ENCODE measurements around the gene TEX51.

The TEX51 gene

DNA sequence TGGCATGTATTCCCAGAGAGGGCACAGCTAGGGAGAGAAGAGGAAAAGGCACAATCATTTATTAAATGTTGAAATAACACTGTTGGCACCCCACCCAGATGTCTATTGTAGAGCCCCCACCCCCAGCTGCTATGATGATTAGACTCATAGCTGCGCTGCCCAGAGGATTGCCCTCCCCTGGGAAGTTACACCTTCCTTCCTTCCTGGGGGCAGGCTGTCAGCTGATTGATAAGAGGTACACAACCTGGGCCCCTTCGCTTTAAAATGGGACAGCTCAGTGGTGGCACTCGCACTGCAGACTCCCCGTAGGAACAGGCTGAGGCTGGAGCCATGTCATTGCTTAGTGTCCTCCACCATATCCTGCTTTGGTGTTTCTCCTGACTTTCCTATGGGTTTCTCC lies 18.1 kb downstream of the TEX51 start:
- DNase-seq: no peak

- no peak for DNase-seq
Observed at GRCh38 chr2:126921066-126921465, 22.4 kb downstream of the TEX51 start.

GRCh38 chr2:126930970-126931590 lies 32.4 kb downstream of the TEX51 start:
- no peak for DNase-seq

GRCh38 chr2:126932529-126932928 lies 33.8 kb downstream of the TEX51 start:
- no peak for DNase-seq

DNA sequence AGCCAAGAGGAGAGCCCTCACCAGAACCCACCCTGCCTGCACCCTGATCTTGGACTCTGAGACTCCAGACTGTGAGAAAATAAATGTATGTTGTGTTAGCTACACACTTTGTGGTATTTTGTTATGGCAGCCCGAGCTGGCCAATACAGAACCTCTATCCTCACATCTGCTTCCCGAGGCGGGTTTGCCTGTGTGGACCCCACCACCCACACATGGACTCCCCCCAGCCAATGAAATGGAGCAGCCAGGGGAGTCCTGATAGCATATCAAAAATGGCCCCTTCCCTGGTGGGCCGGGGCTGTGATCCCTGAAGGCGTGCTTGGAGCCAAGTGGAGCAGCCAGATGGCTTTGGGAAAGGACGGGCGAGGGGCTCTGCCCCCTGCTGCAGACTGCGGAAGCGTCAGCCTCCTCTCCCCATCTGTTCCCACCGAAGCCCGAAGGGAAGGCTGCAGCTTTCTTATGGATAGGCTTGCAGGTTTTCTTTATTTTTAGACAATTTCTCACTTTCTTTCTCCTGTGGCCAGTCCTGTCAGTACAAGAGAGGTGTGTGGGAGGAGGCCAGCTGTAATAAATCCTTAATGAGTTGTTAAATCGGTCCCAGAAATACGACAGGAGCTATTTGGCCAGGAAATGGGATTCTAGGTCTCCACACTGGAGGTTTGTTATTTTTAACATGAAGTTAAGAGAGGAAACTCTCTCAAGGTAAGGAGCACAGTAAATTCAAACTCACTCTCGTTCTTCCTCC lies 34.4 kb downstream of the TEX51 start:
- no peak for DNase-seq

GRCh38 chr2:126933711-126934091 lies 35.0 kb downstream of the TEX51 start:
- no peak for DNase-seq

- DNase-seq: no peak
Observed at GRCh38 chr2:126934809-126935208, 36.1 kb downstream of the TEX51 start.

GRCh38 chr2:126935774-126936173 lies 37.1 kb downstream of the TEX51 start:
- peak in 1 of 5 experiments; percentile 15 for DNase-seq

DNA sequence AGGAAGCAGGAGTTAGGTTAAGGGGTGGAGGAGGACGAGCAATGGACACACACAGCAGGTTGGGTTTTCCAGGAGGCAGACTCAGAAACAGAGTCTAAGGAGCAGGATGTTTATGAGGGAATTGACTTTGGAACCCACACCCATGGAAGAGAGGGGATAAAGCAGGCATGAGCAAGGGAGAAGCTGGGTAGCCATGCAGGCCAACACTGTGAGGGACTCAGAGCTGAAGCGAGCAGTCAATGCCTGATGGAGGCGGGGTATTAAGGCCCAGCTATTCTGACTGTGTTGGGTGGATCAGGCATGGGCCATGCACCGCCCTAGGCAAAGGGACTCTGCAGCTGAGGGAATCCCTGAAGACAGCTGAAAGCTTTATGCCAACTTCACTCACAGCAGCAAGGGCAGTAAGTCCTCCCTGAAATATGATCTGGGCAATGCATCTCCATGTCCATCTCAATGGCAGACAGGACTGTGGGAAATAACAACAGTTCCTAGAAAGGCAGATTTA lies 37.6 kb downstream of the TEX51 start:
- no peak for DNase-seq

DNA sequence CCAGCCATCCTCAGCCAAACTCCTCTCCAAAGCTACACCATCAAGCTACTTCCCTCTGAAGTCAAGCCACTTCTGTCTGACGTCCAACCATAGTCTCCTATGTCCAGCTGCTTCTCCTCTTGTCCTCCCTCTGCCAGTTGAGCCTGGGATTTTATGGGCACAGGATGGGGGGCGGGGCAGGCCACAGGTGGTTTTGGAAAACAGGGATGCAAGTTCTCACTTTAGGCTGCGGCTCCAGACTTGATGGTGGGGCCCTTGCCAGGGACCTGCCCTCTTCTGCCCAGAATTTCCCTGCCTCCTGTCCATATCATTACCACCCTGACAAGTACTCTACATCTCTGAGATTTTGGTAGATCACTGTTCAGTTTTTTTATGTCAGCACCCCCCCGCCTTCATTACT lies 41.6 kb downstream of the TEX51 start:
- no peak for DNase-seq

DNA sequence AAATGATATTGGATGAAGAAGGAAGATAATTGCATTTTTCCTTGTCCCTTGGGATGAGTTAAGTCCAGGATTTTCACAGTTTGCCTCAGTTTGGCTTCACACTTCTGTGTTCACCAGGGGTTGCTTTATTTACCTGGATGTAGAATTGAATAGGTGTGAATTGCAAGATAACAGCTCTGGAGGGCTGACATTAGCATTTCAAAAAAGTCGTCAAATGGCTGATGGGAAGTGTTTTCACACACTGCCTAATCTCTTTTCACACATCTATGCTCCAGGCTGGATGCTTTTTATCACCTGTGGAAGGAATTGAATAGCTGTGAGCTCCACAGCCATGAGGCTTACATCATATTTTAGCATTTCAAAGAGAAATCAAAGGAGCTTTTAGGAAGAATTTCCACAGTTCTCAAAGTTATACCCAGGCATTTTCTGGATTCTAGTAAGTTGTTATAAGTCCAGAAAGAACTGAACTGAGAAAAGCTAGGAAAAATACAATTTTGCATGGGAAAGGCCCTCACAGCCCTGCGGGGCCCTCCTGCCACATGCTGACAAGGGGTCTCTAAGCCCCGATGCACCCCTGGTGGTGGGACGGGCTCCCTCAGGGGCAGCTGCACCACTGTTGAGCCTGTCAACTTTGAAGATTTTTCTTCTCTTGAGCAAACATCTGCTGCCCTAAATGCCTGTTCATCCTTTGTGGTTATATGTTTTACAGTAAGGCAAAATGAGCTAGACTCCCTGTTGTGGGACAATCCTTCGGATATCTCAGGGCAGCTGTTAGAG lies 43.9 kb downstream of the TEX51 start:
- DNase-seq: no peak

DNA sequence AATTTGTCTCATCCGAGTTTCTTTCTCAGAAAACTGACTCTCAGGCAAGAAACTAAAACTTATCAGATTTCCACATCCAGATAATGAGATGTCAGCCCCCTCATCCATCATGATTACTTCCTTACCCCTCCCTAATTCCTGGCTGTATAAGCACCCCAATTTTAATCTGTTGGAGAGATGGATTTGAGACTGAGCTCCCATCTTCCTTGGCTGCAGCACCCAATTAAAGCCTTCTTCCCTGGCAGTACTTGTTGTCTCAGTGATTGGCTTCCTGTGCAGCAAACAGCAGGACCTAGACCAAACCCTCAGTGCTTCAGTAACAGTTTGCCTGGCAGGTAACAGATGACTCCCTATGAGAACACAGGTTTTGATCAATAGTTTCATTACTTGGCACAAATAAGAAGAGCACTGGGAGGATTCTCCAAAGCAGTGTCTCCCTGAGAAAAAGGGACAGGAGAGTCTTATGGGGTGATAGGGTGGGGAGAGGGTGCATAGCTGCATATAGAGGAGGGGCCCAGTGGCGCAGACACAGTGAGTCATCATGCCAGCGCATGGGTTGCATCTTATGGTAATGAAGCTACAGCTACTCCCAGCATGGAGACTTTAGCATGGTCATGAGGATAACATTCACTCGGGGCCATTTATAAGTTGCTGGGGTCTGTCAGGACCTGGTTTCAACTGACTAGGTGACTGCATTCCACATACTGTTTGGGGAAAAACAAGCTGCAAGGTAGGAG lies 45.1 kb downstream of the TEX51 start:
- DNase-seq: no peak

DNA sequence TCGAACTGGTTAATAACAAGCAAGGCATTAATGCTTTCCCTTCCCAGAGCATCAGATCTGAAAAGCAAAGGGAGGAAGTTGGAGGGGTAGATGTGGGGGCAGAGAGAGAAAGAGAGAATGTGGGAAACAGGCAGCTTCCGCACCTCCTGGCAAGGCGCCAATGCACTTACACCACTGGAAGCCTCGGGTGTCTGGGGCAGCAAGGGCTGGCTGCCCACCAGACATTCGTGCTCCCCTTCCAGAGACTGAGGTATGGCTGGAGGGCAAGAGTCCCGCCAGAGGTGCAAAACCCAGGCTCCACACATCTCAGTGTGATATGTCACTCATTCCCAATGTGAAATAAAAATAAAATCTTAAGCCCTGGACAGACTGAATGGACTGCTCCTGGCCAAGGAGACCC lies 46.4 kb downstream of the TEX51 start:
- no peak for DNase-seq

DNA sequence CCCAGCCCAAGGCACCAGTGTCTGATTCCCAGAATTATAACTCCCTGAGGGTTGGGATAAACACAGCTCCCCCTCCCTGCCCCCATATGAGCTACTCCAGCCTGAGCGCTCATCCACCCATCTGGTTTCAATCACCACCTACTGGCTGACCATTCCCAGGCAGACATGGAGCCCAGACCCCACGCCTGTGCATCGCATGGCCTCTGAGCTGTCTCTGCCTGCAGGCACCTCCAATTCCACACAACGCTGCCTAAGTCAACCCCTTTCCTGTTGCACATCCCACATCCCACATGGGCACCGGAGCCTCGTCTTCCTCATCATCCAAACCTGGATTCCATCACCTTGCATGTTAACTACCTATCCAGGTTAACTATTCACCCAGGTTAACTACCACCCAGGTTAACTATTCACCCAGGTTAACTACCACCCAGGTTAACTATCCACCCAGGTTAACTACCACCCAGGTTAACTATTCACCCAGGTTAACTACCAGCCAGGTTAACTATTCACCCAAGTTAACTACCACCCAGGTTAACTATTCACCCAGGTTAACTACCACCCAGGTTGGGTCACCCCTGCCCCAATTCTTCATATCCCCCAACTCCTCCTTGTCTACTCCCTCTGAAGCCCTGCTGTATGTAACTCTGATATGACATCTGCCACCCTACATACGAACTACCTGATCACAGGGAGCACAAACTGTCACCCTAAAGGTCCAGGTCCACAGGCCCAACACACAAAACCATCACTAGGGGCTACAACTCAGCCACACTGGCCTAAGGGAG lies 47.8 kb downstream of the TEX51 start:
- DNase-seq: no peak

- no peak for DNase-seq
Observed at GRCh38 chr2:126947103-126947429, 48.4 kb downstream of the TEX51 start.

GRCh38 chr2:126949775-126950174 lies 51.1 kb downstream of the TEX51 start:
- DNase-seq: no peak

DNA sequence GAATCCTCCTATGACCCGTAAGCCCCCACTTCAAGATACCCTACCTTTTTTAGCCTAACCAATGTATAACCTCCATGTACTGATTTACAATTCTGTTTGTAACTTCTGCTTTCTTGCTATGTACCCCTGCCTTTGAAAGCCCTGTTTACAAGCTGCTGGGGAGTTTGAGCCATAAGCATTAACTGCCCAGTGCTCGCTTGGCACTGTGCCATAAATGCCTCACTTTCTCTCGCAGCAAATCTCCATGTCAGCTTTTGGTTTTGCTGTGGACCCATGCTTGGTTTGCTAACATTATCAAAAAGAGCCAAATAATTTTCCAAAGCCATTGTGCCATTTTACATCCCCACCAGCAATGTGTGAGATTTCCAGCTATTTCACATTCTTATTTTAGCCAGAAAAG lies 51.8 kb downstream of the TEX51 start:
- no peak for DNase-seq
